Effector memory CD4-positive, alpha-beta T cell (primary cell): ENCODE results near the gene SFR1.

Experiments used
- DNase-seq, 3 donors: peaks; one replicate each; pipeline ENCODE4 v3.0.0-alpha.2; 2020
- H3K27ac ChIP-seq: 2 replicates; pipeline ENCODE4 v1.7.0; 2013; ENCODE audit warnings: mild to moderate bottlenecking, low read length, moderate library complexity; ENCODE audit not compliant: insufficient read depth, poor library complexity, severe bottlenecking
- H3K27me3 ChIP-seq: replicated peaks from 2 replicates; pipeline ENCODE4 v1.7.0; 2013; ENCODE audit warnings: mild to moderate bottlenecking, low read length; ENCODE audit not compliant: insufficient read depth, control insufficient read depth, poor library complexity, severe bottlenecking
- H3K36me3 ChIP-seq: 2 replicates; pipeline ENCODE4 v1.7.0; 2013; ENCODE audit warnings: mild to moderate bottlenecking, low read length, moderate library complexity; ENCODE audit not compliant: control insufficient read depth, insufficient read depth
- H3K4me1 ChIP-seq: 2 replicates; pipeline ENCODE4 v1.7.0; 2013; ENCODE audit warnings: low read length, mild to moderate bottlenecking; ENCODE audit not compliant: control insufficient read depth, insufficient read depth, poor library complexity, severe bottlenecking
- H3K4me3 ChIP-seq: 2 replicates; pipeline ENCODE4 v1.7.0; 2013; ENCODE audit warnings: low read length, low read depth, mild to moderate bottlenecking; ENCODE audit not compliant: insufficient read depth, poor library complexity, severe bottlenecking
- H3K9me3 ChIP-seq: 2 replicates; pipeline ENCODE4 v1.7.0; 2013; ENCODE audit warnings: mild to moderate bottlenecking, low read length, moderate library complexity; ENCODE audit not compliant: control insufficient read depth

SFR1 gene

DNA sequence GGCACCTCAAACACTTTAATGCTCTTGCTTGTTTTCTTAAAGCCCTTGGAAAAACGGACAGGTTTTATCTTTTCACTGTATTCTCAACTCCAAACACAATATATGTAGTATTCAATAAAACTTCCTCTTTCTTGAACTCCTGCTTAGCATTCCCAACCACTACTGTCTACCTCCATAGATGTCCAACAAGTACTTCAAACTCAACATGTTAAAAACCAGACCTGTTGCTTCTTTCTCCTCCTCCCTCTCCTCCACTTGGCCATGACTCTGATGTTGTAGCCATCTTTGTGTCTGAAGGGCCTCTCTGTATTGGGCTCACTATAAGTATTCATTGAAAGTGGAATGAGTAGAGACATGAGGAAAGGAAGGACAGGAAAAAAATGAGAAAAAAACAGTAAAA, 20.1 kb upstream of the SFR1 start:
- Histone ChIP-seq H3K27ac (no peak overlapping the region), H3K9me3 (no peaks in the 10 kb centered on the region), H3K4me3 (no peak overlapping the region), H3K27me3 (no peaks in the 10 kb centered on the region), H3K36me3 (no peaks in the 10 kb centered on the region), H3K4me1 (no peaks in the 10 kb centered on the region)
- no peak for DNase-seq

DNA sequence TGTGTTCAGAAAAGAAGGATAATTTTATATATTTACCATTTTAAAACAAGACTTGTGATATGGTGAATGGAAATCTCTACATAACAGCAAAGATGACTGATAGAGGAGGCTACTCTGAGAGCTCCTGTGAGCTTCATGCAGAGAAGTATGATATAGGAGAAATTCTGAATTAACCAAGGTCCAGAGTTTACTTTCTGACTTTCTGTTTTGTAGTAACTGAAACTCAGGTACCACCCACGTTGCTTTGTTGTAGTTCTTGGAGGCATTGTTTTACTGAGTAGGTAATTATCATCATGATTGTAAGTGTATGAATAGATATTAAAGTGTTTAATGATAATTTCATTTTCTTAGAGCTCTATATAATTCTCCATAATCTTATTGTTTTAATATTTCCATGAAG, 18.0 kb upstream of the SFR1 start:
- Histone ChIP-seq H3K27me3 (no peaks in the 10 kb centered on the region), H3K9me3 (no peaks in the 10 kb centered on the region), H3K36me3 (no peaks in the 10 kb centered on the region), H3K4me3 (no peak overlapping the region), H3K4me1 (no peaks in the 10 kb centered on the region), H3K27ac (no peak overlapping the region)
- DNase-seq, result no peak

- no peaks in the 10 kb centered on the region for H3K4me1 ChIP-seq
- H3K27ac ChIP-seq, result no peak overlapping the region
- no peaks in the 10 kb centered on the region for H3K36me3 ChIP-seq
- no peaks in the 10 kb centered on the region for H3K27me3 ChIP-seq
- DNase-seq, result no peak
- H3K9me3 ChIP-seq, result no peaks in the 10 kb centered on the region
- H3K4me3 ChIP-seq, result no peak overlapping the region
Measured at GRCh38 chr10:104104418-104104817, 17.6 kb upstream of the SFR1 start.

DNA sequence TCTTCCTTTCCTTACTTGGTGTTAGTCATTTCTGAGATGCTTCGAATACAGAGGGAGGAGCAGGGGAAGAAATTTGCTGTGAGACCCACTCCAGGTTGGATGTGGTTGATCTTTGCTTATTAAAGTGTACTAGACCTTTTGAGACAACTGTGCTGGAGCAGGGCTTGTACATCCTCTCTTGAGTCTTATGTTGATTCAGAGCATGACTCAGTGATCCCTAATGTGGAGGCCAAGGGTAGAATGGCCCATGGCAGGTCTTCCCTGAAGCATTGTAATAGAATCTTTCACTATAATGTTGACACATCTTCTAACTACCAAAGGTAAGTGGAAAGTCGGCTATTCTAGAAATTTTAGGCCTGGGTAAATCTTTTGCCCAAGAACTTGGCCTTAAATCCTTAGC, 17.0 kb upstream of the SFR1 start:
- no peaks in the 10 kb centered on the region for H3K27me3 ChIP-seq
- no peaks in the 10 kb centered on the region for H3K9me3 ChIP-seq
- DNase-seq, result no peak

GRCh38 chr10:104109908-104110662, 11.9 kb upstream of the SFR1 start:
- no peak overlapping the region for H3K4me3 ChIP-seq
- no peaks in the 10 kb centered on the region for H3K4me1 ChIP-seq
- DNase-seq, result no peak
- no peaks in the 10 kb centered on the region for H3K27me3 ChIP-seq
- H3K27ac ChIP-seq, result no peak overlapping the region
- no peaks in the 10 kb centered on the region for H3K9me3 ChIP-seq
- H3K36me3 ChIP-seq, result no peaks in the 10 kb centered on the region

More for the DNA sequence above, 17.0 kb upstream of the SFR1 start:
- Histone ChIP-seq H3K36me3 (no peaks in the 10 kb centered on the region), H3K4me3 (no peak overlapping the region), H3K4me1 (no peaks in the 10 kb centered on the region), H3K27ac (no peak overlapping the region)

- no peaks in the 10 kb centered on the region for H3K4me1 ChIP-seq
Measured at GRCh38 chr10:104113376-104113956, 8.5 kb upstream of the SFR1 start.

DNA sequence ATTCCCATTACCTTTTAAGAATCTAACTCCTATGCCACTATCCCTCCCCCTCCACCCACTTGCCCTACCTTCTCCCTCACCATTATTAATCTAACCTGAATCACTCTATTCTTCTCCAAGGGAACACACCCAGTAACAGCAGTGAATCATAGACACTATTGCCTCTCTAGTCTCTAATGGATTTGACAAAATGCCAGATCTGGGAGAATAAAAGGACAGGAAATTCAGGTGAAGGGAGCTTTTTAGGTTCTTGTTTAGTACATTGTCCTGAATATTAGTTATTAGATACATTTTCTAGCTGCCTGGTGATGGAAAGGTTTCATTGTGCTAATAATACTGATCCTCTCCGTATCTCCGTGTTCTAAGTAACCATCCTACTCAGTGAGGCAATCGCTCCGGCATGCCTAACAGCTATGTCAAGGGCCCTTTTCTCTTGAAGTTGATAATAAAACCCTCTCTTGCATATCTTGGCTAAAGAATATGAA, 4.1 kb upstream of the SFR1 start:
- Histone ChIP-seq H3K36me3 (no peaks in the 10 kb centered on the region), H3K4me3 (no peak overlapping the region), H3K4me1 (peaks cover 12% of the 10 kb centered on the region), H3K27ac (no peak overlapping the region), H3K9me3 (no peaks in the 10 kb centered on the region), H3K27me3 (no peaks in the 10 kb centered on the region)
- DNase-seq, result no peak

More at GRCh38 chr10:104113376-104113956, 8.5 kb upstream of the SFR1 start:
- no peak for DNase-seq
- no peak overlapping the region for H3K27ac ChIP-seq
- no peaks in the 10 kb centered on the region for H3K27me3 ChIP-seq
- no peaks in the 10 kb centered on the region for H3K36me3 ChIP-seq
- no peaks in the 10 kb centered on the region for H3K9me3 ChIP-seq
- no peak overlapping the region for H3K4me3 ChIP-seq

DNA sequence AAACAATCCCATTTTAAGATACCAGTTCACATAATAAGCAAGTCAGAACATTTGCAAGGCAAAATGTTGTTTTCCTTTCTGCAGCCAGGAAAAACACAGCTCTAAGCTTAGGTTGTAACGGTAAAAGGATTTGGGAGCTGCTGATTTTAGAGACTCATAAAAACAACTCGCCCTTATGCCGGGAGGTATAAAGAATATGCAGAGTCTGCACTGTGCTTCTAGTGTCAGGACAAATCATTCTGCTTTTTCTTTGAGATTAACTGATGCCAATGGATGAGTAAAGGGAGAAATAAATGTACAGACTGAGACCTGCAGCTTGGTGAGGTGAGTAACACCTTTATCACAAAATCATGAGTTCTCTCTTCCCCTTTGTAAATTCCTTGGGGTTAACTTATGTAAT, 2.0 kb upstream of the SFR1 start:
- Histone ChIP-seq H3K4me3 (no peak overlapping the region), H3K27ac (peak overlapping the region; percentile 100), H3K36me3 (no peaks in the 10 kb centered on the region), H3K27me3 (no peaks in the 10 kb centered on the region), H3K9me3 (no peaks in the 10 kb centered on the region), H3K4me1 (peaks cover 13% of the 10 kb centered on the region)
- DNase-seq, result no peak

DNA sequence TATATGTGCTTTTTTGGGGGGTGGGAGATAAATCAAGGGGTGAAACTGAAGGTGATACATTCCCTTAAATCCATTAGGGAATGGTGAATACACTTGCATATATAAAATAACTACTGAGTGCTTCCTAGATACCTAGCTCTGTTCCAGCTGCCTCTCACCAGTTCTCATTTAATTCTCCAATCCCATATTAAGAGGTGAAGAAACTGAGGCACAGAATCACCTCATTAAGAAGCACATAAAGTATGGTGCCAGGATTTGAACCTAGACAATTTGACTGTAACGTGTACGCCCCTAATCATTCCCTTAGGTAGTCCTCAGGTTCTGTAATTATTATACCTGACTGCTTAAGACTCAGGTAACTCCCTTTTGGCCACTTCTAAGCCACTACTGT, 1.5 kb upstream of the SFR1 start:
- H3K36me3 ChIP-seq, result no peaks in the 10 kb centered on the region
- peak overlapping the region; percentile 86 for H3K4me3 ChIP-seq
- H3K27ac ChIP-seq, result peak overlapping the region; percentile 100
- H3K27me3 ChIP-seq, result no peaks in the 10 kb centered on the region
- DNase-seq, result no peak
- peaks cover 13% of the 10 kb centered on the region for H3K4me1 ChIP-seq
- no peaks in the 10 kb centered on the region for H3K9me3 ChIP-seq

DNA sequence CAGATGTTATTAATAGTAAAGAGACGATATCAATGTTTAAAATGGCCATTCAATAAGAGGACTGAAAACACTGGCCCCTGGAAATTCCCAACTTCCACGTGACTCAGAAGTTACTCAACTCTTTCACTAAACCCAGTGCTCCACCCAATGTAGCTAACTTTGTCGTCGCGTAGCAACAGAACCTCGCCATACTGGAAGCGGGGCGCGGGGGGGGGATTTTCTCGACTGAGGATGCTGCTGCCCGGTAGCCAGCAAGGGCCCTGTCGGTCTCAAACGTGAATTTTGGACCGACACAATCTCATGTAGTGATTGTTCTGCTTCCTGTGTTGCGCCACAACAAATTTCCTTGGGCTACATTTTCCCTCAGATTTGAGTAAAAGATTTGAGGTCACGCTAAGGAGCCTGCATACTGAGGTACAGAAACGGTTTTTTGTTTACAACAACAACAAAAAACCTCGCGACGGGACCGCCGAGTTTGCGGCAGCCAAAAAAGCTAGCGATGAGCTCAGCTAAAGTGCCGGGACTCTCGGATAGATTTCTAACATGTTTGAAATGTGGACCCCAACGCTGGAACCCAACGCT, 977 bp upstream of the SFR1 start:
- peaks cover 13% of the 10 kb centered on the region for H3K4me1 ChIP-seq
- H3K4me3 ChIP-seq, result peak overlapping the region; percentile 86
- no peaks in the 10 kb centered on the region for H3K27me3 ChIP-seq
- H3K27ac ChIP-seq, result peak overlapping the region; percentile 100
- no peaks in the 10 kb centered on the region for H3K36me3 ChIP-seq
- no peaks in the 10 kb centered on the region for H3K9me3 ChIP-seq
- peak; percentile 85 to 91 (median 90) for DNase-seq
